Retinal pigment epithelial cell (primary cell): Measurements from ENCODE around the gene VPS4B.
"Not testable (repeated sequence)": the region's sequence is repeated elsewhere in the genome, so short reads cannot be mapped to it uniquely, and the experiment has no call there.

Experiments used
- DNase-seq: peaks from one replicate; pipeline ENCODE4 v3.0.0-alpha.2; 2010; ENCODE audit warnings: low read depth
- H3K4me3 ChIP-seq: 2 replicates; pipeline ENCODE4 v1.5.1; 2011; ENCODE audit warnings: mild to moderate bottlenecking, low read length, control low read depth, moderate library complexity
- TF ChIP-seq, protein P1 (sequence below): conservative IDR thresholded peaks from 2 replicates; pipeline ENCODE4 v1.5.1; 2011; ENCODE audit warnings: low read depth, low read length, control low read depth, inconsistent platforms

Gene VPS4B

DNA sequence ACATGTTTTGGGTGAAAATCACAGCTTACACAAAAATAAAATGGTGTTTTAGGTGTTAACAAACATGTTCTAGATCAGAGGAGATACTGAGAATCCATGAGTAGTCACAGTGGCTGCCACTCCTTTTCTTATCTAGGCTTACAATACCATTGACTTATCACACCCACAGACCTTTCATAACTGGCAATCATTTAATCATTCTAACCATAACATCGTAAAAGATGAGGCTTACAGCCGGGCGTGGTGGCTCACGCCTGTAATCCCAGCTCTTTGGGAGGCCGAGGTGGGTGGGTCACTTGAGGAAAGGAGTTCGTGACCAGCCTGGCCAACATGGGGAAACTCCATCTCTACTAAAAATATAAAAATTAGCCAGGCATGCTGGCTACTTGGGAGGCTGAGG, 35.7 kb upstream of the VPS4B start:
- H3K4me3 ChIP-seq = no peak overlapping the region
- DNase-seq = no peak
- TF ChIP-seq, protein P1, sequence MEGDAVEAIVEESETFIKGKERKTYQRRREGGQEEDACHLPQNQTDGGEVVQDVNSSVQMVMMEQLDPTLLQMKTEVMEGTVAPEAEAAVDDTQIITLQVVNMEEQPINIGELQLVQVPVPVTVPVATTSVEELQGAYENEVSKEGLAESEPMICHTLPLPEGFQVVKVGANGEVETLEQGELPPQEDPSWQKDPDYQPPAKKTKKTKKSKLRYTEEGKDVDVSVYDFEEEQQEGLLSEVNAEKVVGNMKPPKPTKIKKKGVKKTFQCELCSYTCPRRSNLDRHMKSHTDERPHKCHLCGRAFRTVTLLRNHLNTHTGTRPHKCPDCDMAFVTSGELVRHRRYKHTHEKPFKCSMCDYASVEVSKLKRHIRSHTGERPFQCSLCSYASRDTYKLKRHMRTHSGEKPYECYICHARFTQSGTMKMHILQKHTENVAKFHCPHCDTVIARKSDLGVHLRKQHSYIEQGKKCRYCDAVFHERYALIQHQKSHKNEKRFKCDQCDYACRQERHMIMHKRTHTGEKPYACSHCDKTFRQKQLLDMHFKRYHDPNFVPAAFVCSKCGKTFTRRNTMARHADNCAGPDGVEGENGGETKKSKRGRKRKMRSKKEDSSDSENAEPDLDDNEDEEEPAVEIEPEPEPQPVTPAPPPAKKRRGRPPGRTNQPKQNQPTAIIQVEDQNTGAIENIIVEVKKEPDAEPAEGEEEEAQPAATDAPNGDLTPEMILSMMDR = no peak

GRCh38 chr18:63454497-63454896, 32.2 kb upstream of the VPS4B start:
- DNase-seq = no peak
- no peak overlapping the region for H3K4me3 ChIP-seq
- TF ChIP-seq, protein P1 = no peak

- H3K4me3 ChIP-seq, DNase-seq: not testable (repeated sequence)
Measured at GRCh38 chr18:63452751-63453150, 30.5 kb upstream of the VPS4B start.

DNA sequence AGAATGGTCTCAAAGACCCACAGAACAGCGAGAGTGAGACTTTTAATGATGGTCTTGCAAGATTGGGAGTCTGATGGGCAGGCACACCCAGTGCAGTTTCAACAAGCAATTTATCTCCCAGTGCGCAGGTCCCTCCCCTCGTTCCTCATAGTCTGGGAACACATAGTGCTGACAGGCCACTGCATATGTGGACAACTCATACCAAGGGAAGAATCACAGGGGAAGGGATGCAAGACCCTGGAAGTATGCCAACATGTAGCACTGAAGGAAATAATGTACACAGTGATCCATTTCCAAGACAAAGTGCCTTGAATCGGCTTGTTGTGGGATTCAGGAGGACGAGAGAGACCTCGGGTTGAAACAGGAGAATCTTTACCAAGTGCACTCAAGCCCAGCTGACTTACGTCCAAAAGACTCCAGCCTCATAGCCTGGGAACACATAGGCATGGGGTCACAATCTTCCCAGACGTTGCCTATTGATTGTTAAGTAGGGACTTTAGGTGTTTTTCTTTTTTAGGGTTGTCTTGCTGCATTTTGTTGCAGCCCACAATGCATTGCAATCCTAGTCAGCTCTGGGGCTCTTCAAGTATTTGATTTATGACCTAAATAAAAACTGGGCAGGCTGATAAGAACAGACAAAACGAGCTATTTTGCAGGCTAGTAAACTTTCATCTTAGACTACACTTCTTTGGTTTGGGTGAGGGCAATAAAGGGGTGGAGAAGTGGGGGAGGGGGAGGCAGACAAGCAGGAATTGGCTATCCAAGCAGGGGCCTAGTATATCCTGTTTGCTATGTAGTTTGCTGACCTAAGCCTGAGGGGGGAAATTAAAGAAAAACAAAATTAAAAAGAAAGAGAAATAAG, 29.8 kb upstream of the VPS4B start:
- TF ChIP-seq, protein P1 = no peak
- no peak for DNase-seq
- H3K4me3 ChIP-seq = no peak overlapping the region

DNA sequence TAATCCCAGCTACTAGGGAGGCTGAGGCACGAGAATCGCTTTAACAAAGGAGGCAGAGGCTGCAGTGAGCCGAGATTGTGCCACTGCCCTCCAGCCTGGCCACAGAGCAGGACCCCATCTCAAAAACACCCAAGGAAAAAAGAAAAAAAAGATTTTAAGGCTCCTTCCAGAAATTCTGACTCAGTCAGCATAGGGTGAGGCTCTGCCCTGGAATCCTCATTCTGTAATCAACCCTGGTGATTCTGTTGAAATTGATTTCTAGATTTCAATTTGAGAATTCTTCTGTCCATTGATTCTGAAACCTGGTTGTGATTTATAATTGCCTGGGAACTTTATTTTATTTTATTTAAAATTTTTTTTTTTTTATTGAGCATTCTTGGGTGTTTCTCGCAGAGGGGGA, 27.1 kb upstream of the VPS4B start:
- TF ChIP-seq, protein P1 = no peak
- H3K4me3 ChIP-seq = no peak overlapping the region
- no peak for DNase-seq

GRCh38 chr18:63447066-63447465, 24.8 kb upstream of the VPS4B start:
- TF ChIP-seq, protein P1 = no peak
- H3K4me3 ChIP-seq = no peak overlapping the region
- DNase-seq = no peak

GRCh38 chr18:63446266-63446665, 24.0 kb upstream of the VPS4B start:
- TF ChIP-seq, protein P1 = no peak
- DNase-seq = no peak
- no peak overlapping the region for H3K4me3 ChIP-seq
